Adipocyte (in vitro differentiated cells): ENCODE data around the gene MAB21L4.

Experiments used
- DNase-seq: peaks from one replicate; pipeline ENCODE4 v3.0.0-alpha.2; 2015; ENCODE audit warnings: low read depth
- H3K27me3 ChIP-seq: replicated peaks from 2 replicates; pipeline ENCODE4 v1.7.0; 2013; ENCODE audit warnings: mild to moderate bottlenecking, low read length, moderate library complexity; ENCODE audit not compliant: control insufficient read depth, insufficient read depth
- H3K36me3 ChIP-seq: 2 replicates; pipeline ENCODE4 v1.7.0; 2013; ENCODE audit warnings: low read length, mild to moderate bottlenecking, moderate library complexity; ENCODE audit not compliant: control insufficient read depth, insufficient read depth, severe bottlenecking
- H3K4me1 ChIP-seq: 2 replicates; pipeline ENCODE4 v1.7.0; 2013; ENCODE audit warnings: mild to moderate bottlenecking, low read length, moderate library complexity; ENCODE audit not compliant: control insufficient read depth, insufficient read depth
- H3K4me3 ChIP-seq: 2 replicates; pipeline ENCODE4 v1.7.0; 2013; ENCODE audit warnings: mild to moderate bottlenecking, low read length, moderate library complexity
- H3K9ac ChIP-seq: 2 replicates; pipeline ENCODE4 v1.7.0; 2013; ENCODE audit warnings: mild to moderate bottlenecking, low read length, moderate library complexity
- H3K9me3 ChIP-seq: 2 replicates; pipeline ENCODE4 v1.7.0; 2013; ENCODE audit warnings: mild to moderate bottlenecking, low read length, moderate library complexity; ENCODE audit not compliant: control insufficient read depth

Gene MAB21L4

DNA sequence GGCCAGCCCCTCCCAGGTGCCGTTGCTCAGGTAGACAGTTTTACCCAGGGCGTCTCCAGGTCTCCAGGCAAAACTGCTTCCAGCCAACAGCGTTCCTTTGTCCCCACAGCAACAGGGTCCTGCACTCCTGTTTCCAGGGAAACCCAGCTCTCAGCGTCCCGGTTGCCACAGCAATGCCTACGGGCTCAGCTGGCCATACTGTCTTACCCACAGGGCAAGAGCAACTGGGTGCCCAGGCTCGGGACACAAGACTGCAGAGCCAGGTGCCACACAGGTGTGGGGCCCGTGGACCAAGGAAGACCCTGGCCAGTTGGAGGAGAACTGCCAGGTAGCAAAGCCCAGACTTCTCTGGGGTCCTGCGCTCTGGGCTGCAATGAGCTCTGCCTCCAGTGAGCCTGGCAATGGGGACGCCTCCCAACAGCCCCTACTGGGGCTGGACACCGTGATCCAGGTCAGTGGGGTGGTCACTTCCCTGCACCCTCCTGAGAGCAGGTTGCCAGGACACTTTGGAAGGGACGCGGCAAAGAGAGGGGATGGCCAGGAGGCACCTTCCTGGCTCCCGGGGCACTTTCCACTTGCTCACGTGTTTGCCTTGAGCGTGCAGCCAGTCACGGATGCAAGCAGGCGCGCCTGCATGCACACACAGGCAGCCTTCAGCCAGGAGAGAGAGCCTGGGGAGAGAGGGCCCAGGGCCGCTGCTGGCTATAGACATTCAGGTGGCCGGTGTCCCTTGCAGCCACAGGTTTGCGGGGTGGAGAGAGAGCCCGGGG lies 10.4 kb upstream of the MAB21L4 start, which contains the start of gene CROCC2:
TSS of gene CROCC2 (plus strand) at position 196 of the 770 bp plus-strand sequence. CDS start at position 374, 178 bp downstream.
- H3K9ac ChIP-seq = no peak within 1 kb of the TSS
- H3K4me1 ChIP-seq = no peaks in the 10 kb centered on the region
- H3K27me3 ChIP-seq = peaks cover 19% of the 10 kb centered on the region
- no peaks in the 10 kb centered on the region for H3K9me3 ChIP-seq
- DNase-seq = no peak
- no peaks in the 10 kb centered on the region for H3K36me3 ChIP-seq
- H3K4me3 ChIP-seq = no peak within 1 kb of the TSS

- no peaks in the 10 kb centered on the region for H3K36me3 ChIP-seq
- H3K27me3 ChIP-seq = peaks cover 19% of the 10 kb centered on the region
- DNase-seq = no peak
- H3K4me3 ChIP-seq = no peak overlapping the region
- peaks cover 9% of the 10 kb centered on the region for H3K9me3 ChIP-seq
- H3K9ac ChIP-seq = no peak overlapping the region
- H3K4me1 ChIP-seq = no peaks in the 10 kb centered on the region
These were observed 9.3 kb upstream of the MAB21L4 start for GRCh38 chr2:240905176-240905781.

DNA sequence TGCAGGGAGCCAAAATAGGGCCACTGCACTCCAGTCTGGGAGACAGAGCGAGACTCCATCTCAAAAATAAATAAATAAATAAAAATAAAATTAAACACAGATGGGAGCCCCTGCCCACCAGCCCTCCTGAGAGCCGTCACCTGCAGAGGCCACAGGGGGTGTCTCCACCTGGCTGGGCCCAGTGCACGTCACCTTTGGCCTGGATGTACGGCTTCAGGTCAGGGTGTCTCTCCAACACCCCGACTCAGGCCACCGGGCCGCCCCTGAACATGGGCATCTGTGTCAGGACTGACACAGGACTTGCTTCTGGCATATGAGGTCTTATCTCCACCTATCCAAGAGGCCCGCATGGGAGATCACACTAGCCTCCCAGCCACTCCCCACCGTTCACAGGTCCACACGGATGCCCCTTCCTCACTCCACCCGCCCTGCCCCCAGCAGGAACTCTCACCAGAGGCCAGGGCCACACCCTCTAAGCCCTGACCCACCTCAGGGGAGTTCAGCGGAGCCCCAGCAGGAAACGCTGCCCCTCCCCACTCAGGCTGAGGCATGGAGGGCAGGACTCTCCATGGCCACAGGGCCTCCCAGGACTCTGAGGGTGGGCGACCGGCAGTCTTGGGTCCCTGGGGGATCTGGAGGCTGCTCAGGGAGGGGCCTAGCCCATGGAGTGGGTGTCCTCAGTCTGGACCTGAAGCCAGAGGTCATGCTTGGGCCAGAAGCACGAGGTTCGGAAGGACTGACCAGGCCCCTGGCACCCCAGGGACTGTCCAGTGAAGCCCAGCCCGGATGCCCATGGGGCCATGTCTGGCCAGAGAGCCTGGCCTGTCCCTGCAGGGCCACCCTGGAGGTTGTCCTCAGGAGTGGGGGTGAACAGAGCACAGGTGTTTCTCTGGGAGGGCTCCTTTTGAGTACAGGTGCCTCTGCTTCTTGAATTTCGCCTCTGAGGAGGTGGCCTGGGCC lies 8.5 kb upstream of the MAB21L4 start:
- peaks cover 19% of the 10 kb centered on the region for H3K27me3 ChIP-seq
- H3K4me1 ChIP-seq = no peaks in the 10 kb centered on the region
- no peak for DNase-seq

GRCh38 chr2:240903191-240904060 lies 7.5 kb upstream of the MAB21L4 start:
- H3K4me1 ChIP-seq = no peaks in the 10 kb centered on the region
- H3K9me3 ChIP-seq = peaks cover 11% of the 10 kb centered on the region
- H3K4me3 ChIP-seq = no peak overlapping the region
- peaks cover 19% of the 10 kb centered on the region for H3K27me3 ChIP-seq
- H3K9ac ChIP-seq = no peak overlapping the region
- H3K36me3 ChIP-seq = no peaks in the 10 kb centered on the region
- no peak for DNase-seq

More for the DNA sequence above, 8.5 kb upstream of the MAB21L4 start:
- Histone ChIP-seq H3K36me3 (no peaks in the 10 kb centered on the region), H3K4me3 (no peak overlapping the region), H3K9me3 (peaks cover 11% of the 10 kb centered on the region), H3K9ac (no peak overlapping the region)

- peaks cover 11% of the 10 kb centered on the region for H3K9me3 ChIP-seq
- no peaks in the 10 kb centered on the region for H3K4me1 ChIP-seq
- no peaks in the 10 kb centered on the region for H3K36me3 ChIP-seq
- no peak overlapping the region for H3K4me3 ChIP-seq
- H3K27me3 ChIP-seq = peaks cover 19% of the 10 kb centered on the region
- H3K9ac ChIP-seq = no peak overlapping the region
- no peak for DNase-seq
These were observed 6.7 kb upstream of the MAB21L4 start for GRCh38 chr2:240902615-240903041.

DNA sequence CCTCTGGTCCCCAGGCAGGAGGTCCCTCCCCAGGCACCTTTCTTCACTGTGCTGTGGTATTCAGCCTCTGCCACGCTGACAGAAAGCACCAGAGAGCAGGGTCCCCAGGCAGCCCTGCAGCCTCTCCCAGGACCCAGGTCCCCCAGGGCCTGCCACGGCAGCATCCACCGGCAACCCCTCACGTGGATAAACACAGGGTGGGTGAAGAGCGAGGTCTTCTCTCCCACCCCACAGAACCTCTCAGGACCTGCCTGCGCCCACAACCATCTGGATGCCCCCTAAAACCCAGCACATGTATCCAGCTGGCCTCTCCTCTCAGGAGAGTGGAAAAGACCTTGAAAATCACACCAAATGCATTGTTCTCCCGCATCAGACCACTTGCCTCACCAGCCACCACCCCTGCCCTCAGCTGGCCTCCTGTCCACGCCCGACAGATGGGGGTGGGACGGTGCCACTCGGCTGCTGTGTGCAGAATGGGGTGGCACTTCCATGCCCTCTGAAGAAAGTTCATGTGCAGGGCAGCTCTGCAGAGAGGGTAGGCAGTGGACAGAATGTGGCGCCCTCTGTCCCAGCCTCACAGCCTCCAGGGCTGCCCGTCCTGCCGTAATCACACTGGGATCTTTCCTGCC lies 6.1 kb upstream of the MAB21L4 start:
- H3K4me3 ChIP-seq = no peak overlapping the region
- no peaks in the 10 kb centered on the region for H3K36me3 ChIP-seq
- H3K27me3 ChIP-seq = peaks cover 14% of the 10 kb centered on the region
- DNase-seq = no peak
- H3K9me3 ChIP-seq = peaks cover 11% of the 10 kb centered on the region
- no peaks in the 10 kb centered on the region for H3K4me1 ChIP-seq
- no peak overlapping the region for H3K9ac ChIP-seq

GRCh38 chr2:240900141-240900860 lies 4.3 kb upstream of the MAB21L4 start:
- Histone ChIP-seq H3K9me3 (peaks cover 11% of the 10 kb centered on the region), H3K4me1 (no peaks in the 10 kb centered on the region), H3K9ac (no peak overlapping the region), H3K4me3 (no peak overlapping the region), H3K36me3 (no peaks in the 10 kb centered on the region), H3K27me3 (no peaks in the 10 kb centered on the region)
- no peak for DNase-seq

DNA sequence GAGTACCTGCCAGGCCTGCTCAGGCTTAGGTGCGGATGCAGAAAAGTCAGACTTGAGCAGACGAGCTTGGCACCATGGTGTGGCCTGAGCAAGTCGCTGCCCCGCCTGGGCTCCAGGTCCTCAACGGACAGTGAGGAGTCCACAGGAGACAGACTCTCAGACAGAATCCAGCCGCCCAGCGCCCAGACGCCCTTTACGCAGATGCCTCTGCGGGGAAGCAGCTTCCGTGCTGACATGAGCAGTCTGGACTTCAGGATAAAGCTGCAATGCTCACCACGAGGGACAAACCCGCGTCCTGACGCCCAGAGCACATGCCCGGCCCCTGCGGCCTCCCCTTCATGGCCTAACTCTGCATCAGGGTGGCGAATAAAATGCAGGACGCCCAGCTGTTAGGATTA lies 3.5 kb upstream of the MAB21L4 start:
- Histone ChIP-seq H3K4me3 (no peak overlapping the region), H3K27me3 (no peaks in the 10 kb centered on the region), H3K9ac (no peak overlapping the region), H3K36me3 (no peaks in the 10 kb centered on the region), H3K9me3 (peaks cover 11% of the 10 kb centered on the region), H3K4me1 (no peaks in the 10 kb centered on the region)
- DNase-seq = no peak

GRCh38 chr2:240898731-240899467 lies 2.9 kb upstream of the MAB21L4 start:
- no peaks in the 10 kb centered on the region for H3K27me3 ChIP-seq
- H3K9me3 ChIP-seq = peaks cover 11% of the 10 kb centered on the region
- H3K4me1 ChIP-seq = no peaks in the 10 kb centered on the region
- H3K9ac ChIP-seq = no peak overlapping the region
- H3K36me3 ChIP-seq = no peaks in the 10 kb centered on the region
- no peak overlapping the region for H3K4me3 ChIP-seq
- DNase-seq = no peak
